Neuronal stem cell (in vitro differentiated cells): Measurements from ENCODE around the gene COL13A1.

ENCODE experiments used
- DNase-seq: peaks from one replicate; pipeline ENCODE4 v3.0.0-alpha.2; 2013; ENCODE audit warnings: low spot score
- H2AFZ ChIP-seq: one replicate; pipeline ENCODE4 v1.6.1; 2013; ENCODE audit warnings: mild to moderate bottlenecking, low read length, inconsistent platforms
- H2AK5ac ChIP-seq: 2 replicates; pipeline ENCODE4 v1.6.1; 2013; ENCODE audit warnings: low read depth, mild to moderate bottlenecking, inconsistent platforms, low read length, moderate library complexity, mixed read lengths
- H2BK120ac ChIP-seq: 2 replicates; pipeline ENCODE4 v1.6.1; 2013; ENCODE audit warnings: low read depth, mild to moderate bottlenecking, inconsistent platforms, low read length, moderate library complexity, mixed read lengths
- H2BK12ac ChIP-seq: one replicate; pipeline ENCODE4 v1.6.1; 2013; ENCODE audit warnings: low read length, inconsistent platforms
- H2BK15ac ChIP-seq: 2 replicates; pipeline ENCODE4 v1.6.1; 2013; ENCODE audit warnings: mild to moderate bottlenecking, low read length, inconsistent platforms, mixed read lengths
- H2BK5ac ChIP-seq: one replicate; pipeline ENCODE4 v1.6.1; 2013; ENCODE audit warnings: inconsistent platforms, mild to moderate bottlenecking, low read length, moderate library complexity
- H3K14ac ChIP-seq: one replicate; pipeline ENCODE4 v1.6.1; 2013; ENCODE audit warnings: low read length, inconsistent platforms
- H3K18ac ChIP-seq: 2 replicates; pipeline ENCODE4 v1.6.1; 2013; ENCODE audit warnings: low read length, inconsistent platforms
- H3K23ac ChIP-seq: 2 replicates; pipeline ENCODE4 v1.6.1; 2013; ENCODE audit warnings: low read depth, mild to moderate bottlenecking, mixed read lengths, low read length, inconsistent platforms; ENCODE audit not compliant: poor library complexity
- H3K27ac ChIP-seq: replicated peaks from 3 replicates; pipeline ENCODE4 v1.5.1; 2013; ENCODE audit warnings: low read length, inconsistent platforms
- H3K27me3 ChIP-seq, 3 experiments: 2 replicates each; pipeline ENCODE4 v1.6.1; 2013; ENCODE audit warnings: low read length in 3 of 3, mild to moderate bottlenecking in 2 of 3, inconsistent platforms in 1 of 3, low read depth in 1 of 3, mixed read lengths in 1 of 3, moderate library complexity in 1 of 3; ENCODE audit not compliant: control insufficient read depth in 3 of 3, insufficient read depth in 3 of 3
- H3K36me3 ChIP-seq, 2 donors: replicated peaks in 1 of 2; 2 replicates each; pipeline ENCODE4 v1.6.1; 2013; ENCODE audit warnings: low read length in 2 of 2; ENCODE audit not compliant: control insufficient read depth in 2 of 2, insufficient read depth in 2 of 2
- H3K4ac ChIP-seq: 2 replicates; pipeline ENCODE4 v1.6.1; 2013; ENCODE audit warnings: inconsistent platforms, mild to moderate bottlenecking, low read length, moderate library complexity
- H3K4me1 ChIP-seq, 2 donors: 1 replicate in 1 of 2; 2 replicates in 1 of 2; pipeline ENCODE4 v1.6.1; 2013; ENCODE audit warnings: low read length in 2 of 2, low read depth in 1 of 2; ENCODE audit not compliant: control insufficient read depth in 2 of 2, insufficient read depth in 1 of 2
- H3K4me2 ChIP-seq: one replicate; pipeline ENCODE4 v1.6.1; 2013; ENCODE audit warnings: mild to moderate bottlenecking, low read length, inconsistent platforms; ENCODE audit not compliant: insufficient read depth, poor library complexity, severe bottlenecking
- H3K4me3 ChIP-seq, 2 donors: 2 replicates each; pipeline ENCODE4 v1.5.1; 2013; ENCODE audit warnings: low read length in 2 of 2, mild to moderate bottlenecking in 2 of 2, inconsistent platforms in 1 of 2, moderate library complexity in 1 of 2
- H3K79me1 ChIP-seq: one replicate; pipeline ENCODE4 v1.6.1; 2013; ENCODE audit warnings: low read depth, mild to moderate bottlenecking, inconsistent platforms, low read length, moderate library complexity
- H3K9ac ChIP-seq: one replicate; pipeline ENCODE4 v1.6.1; 2013; ENCODE audit warnings: mild to moderate bottlenecking, low read depth, low read length, inconsistent platforms; ENCODE audit not compliant: poor library complexity
- H3K9me3 ChIP-seq, 2 donors: replicated peaks in 1 of 2; 2 replicates each; pipeline versions ENCODE3 to v1.6.1; 2013; ENCODE audit warnings: low read length in 2 of 2, mild to moderate bottlenecking in 2 of 2, inconsistent platforms in 1 of 2, low read depth in 1 of 2, mixed read lengths in 1 of 2, moderate library complexity in 1 of 2; ENCODE audit not compliant: control insufficient read depth in 2 of 2, insufficient read depth in 1 of 2
- H4K8ac ChIP-seq: one replicate; pipeline ENCODE4 v1.6.1; 2013; ENCODE audit warnings: low read depth, mild to moderate bottlenecking, inconsistent platforms, low read length, moderate library complexity
- H4K91ac ChIP-seq: one replicate; pipeline ENCODE4 v1.6.1; 2013; ENCODE audit warnings: low read length, low read depth, mild to moderate bottlenecking, inconsistent platforms; ENCODE audit not compliant: poor library complexity
- WGBS, 2 donors: extraction: QIAGEN DNeasy Blood & Tissue Kit; methylation state at CpG; one replicate each; pipeline ENCODE4 v1.1.7; 2013; ENCODE audit warnings: missing lambda C conversion rate in 2 of 2, mixed read lengths in 1 of 2; ENCODE audit not compliant: insufficient read length in 2 of 2, insufficient replicate concordance in 1 of 2; ENCODE audit errors: extremely low coverage in 2 of 2; 5-methylcytosine and 5-hydroxymethylcytosine counted together

Gene COL13A1

DNA sequence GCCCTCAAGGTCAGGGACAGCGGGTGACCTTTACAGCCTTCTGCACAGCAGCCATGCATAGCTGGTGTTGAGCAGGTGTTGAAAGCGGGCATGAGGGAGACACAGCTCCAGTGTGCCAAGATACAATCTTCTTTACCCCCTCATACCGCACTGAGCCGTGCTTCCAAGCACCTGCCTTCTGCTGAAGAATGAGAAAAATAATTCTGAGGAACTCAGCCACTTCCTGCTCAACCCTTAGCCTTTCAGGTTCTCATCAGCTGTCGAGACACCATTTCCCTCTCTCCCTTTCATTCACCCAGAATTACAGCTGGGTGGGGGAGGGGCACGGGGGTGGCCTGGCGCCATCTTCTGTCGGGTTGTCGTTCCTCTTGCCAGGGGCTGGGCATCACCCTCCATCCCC is 58.6 kb downstream of the COL13A1 start:
- Histone ChIP-seq H4K8ac (no peak overlapping the region), H3K79me1 (no peaks in the 10 kb centered on the region), H3K27ac (no peak overlapping the region), H2BK12ac (no peak overlapping the region), H3K23ac (no peak overlapping the region), H3K4me1 (peaks cover 4 to 35% of the 10 kb centered on the region in 2 donors), H3K18ac (no peak overlapping the region), H3K14ac (no peak overlapping the region), H3K4me2 (no peak overlapping the region), H3K27me3 (peaks cover 0 to 2% (median 0%) of the 10 kb centered on the region in 3 experiments), H2BK120ac (peak overlapping the region; percentile 49), H3K36me3 (no peaks in the 10 kb centered on the region), H2BK5ac (no peak overlapping the region), H2AFZ (no peak overlapping the region), H2AK5ac (peak overlapping the region; percentile 49), H4K91ac (peak overlapping the region; percentile 25), H3K9ac (no peak overlapping the region), H3K9me3 (no peaks in the 10 kb centered on the region), H2BK15ac (no peak overlapping the region), H3K4me3 (no peak overlapping the region), H3K4ac (no peak overlapping the region)
- DNase-seq: no peak
- WGBS, 2 donors: no CpG with 5 or more reads among the region's 9 CpGs

DNA sequence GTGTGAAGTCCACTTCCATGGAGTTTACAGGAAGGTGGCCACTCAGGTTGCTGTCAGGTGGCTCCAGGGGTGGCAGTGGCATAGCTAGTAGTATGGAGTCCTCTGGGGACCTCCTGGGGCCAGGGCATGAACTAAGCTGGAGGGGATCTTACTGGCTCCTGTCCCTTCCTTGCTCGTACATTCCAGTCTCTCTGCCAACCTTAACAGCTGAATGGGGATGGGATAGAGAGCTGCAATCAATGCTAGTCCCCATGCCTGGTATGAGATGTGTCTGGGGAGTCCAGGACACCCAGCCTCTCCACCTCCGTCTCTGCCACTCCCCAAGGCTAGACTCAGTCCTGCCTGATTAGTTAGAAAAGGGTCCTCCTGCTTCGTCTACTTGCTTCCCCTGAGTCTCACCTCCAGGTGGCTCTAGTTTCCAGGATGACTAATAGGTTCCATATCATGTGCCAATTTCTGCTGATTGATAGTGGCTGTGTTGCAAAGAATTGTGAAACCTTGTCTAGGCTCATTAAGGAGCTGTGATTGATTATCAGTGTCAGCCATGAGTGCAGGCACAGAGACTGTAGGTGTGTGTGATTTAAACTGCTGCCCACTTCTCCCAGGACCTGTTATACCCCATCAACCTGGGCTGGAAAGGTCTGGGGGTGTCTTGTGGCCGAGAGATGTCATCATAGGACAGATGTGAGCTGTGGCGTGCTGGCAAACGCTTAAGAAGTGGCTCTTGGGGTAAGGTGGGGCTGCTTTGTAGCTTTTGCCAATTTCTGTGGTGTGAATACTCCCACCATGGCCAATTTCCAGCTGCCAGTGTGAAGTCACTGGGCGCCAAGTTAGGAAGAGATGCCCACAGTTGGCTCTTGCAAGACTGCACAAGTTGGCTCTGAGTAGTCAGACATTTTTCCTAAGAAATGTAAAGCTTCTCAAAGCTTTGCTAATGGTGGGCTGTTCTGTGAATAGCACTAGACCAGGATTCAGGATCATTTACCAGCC is 59.8 kb downstream of the COL13A1 start:
- H3K36me3 ChIP-seq: no peaks in the 10 kb centered on the region
- peak overlapping the region; percentile 36 for H3K18ac ChIP-seq
- no peaks in the 10 kb centered on the region for H3K27me3 ChIP-seq
- no peaks in the 10 kb centered on the region for H3K9me3 ChIP-seq
- H3K79me1 ChIP-seq: no peaks in the 10 kb centered on the region
- H3K23ac ChIP-seq: no peak overlapping the region
- no peak overlapping the region for H2BK5ac ChIP-seq
- H2BK15ac ChIP-seq: no peak overlapping the region
- no peak overlapping the region for H3K4ac ChIP-seq
- no peak overlapping the region for H3K4me2 ChIP-seq
- H2AK5ac ChIP-seq: peak overlapping the region; percentile 41
- H4K91ac ChIP-seq: no peak overlapping the region
- no peak overlapping the region for H2AFZ ChIP-seq
- no peak overlapping the region for H4K8ac ChIP-seq
- peaks cover 14 to 46% of the 10 kb centered on the region in 2 donors for H3K4me1 ChIP-seq
- DNase-seq: no peak
- H3K4me3 ChIP-seq: no peak overlapping the region
- no peak overlapping the region for H3K27ac ChIP-seq
- H2BK120ac ChIP-seq: no peak overlapping the region
- peak overlapping the region; percentile 25 for H2BK12ac ChIP-seq
- no peak overlapping the region for H3K9ac ChIP-seq
- H3K14ac ChIP-seq: no peak overlapping the region
- WGBS, 2 donors: no CpG with 5 or more reads among the region's 7 CpGs

DNA sequence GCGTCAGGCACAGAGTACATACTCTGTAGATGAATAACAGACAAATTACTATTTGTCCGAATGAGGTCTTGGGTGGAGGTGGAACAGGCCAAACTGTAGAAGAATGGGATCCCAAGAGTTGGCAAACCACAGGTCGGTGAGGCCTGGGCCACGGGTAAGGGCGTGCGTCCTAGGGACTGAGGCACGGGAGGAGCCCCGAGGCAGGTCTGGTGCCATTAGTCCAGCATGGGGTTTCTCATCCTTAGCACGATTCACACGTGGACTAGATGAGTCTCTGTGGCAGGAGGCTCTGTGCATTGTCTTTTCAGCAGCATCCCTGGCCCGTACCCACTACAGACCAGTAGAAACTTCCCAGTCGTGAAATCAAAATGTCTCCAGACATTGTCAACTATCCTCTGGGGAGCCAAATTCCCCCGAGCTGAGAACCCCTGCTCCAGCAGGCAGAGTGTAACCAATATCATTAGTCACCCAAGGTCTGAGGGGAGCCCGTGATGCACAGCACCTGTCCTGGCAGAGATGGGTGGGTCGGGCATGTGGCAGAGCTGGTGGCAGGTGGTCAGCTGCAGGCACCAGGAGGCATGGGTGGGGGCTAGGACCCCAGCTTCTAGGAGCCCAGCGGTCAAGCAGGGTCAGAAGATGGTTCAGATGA is 61.3 kb downstream of the COL13A1 start:
- Histone ChIP-seq H3K27me3 (no peaks in the 10 kb centered on the region), H2BK120ac (no peak overlapping the region), H2BK12ac (no peak overlapping the region), H3K23ac (peak overlapping the region; percentile 11), H4K8ac (no peak overlapping the region), H2AK5ac (peak overlapping the region; percentile 50), H4K91ac (no peak overlapping the region), H3K4me3 (no peak overlapping the region), H2BK5ac (no peak overlapping the region), H2AFZ (no peak overlapping the region), H3K9me3 (no peaks in the 10 kb centered on the region), H3K79me1 (no peaks in the 10 kb centered on the region), H3K27ac (no peak overlapping the region), H2BK15ac (no peak overlapping the region), H3K4me1 (peaks cover 25 to 54% of the 10 kb centered on the region in 2 donors), H3K4ac (no peak overlapping the region), H3K14ac (peak overlapping the region; percentile 43), H3K18ac (no peak overlapping the region), H3K9ac (no peak overlapping the region), H3K4me2 (no peak overlapping the region), H3K36me3 (no peaks in the 10 kb centered on the region)
- whole genome bisulfite sequencing, 2 donors: no CpG with 5 or more reads among the region's 16 CpGs
- DNase-seq: no peak

DNA sequence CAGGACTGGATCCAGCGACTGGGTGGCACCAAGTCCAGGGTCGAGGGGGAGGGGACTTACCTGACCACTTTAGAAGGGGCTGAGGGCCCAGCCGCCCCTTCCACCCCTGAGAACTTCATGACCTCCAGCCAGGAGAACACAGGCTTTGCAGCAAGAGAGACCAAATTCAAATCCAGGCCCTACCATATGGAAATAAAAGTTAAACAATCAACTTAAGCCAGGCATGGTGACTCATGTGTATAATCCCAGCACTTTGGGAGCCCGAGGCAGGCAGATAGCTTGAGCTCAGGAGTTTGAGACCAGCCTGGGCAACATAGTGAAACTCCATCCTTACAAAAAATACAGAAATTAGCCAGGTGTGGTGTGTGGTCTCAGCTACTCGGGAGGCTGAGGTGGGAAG is 61.9 kb downstream of the COL13A1 start:
- Histone ChIP-seq H2AFZ (no peak overlapping the region), H3K79me1 (no peaks in the 10 kb centered on the region), H2BK15ac (no peak overlapping the region), H3K4me2 (no peak overlapping the region), H2AK5ac (peak overlapping the region; percentile 50), H3K18ac (peak overlapping the region; percentile 12), H3K27ac (no peak overlapping the region), H3K9me3 (no peaks in the 10 kb centered on the region), H2BK5ac (no peak overlapping the region), H3K4me1 (peaks cover 29 to 55% of the 10 kb centered on the region in 2 donors), H3K27me3 (no peaks in the 10 kb centered on the region), H3K4me3 (no peak overlapping the region), H2BK120ac (no peak overlapping the region), H4K91ac (no peak overlapping the region), H3K4ac (no peak overlapping the region), H3K36me3 (no peaks in the 10 kb centered on the region), H3K14ac (peak overlapping the region; percentile 43), H3K9ac (no peak overlapping the region), H4K8ac (no peak overlapping the region), H3K23ac (peak overlapping the region; percentile 11), H2BK12ac (no peak overlapping the region)
- DNase-seq: no peak
- no CpG with 5 or more reads among the region's 5 CpGs for WGBS, 2 donors
